Stimulated activated CD8-positive, alpha-beta memory T cell treated with anti-CD3 and anti-CD28 coated beads, Interleukin-4, amount 100 ng/mL, for 4 hours (primary cell): ENCODE data around the gene CADPS2.

Source experiments
- DNase-seq, 2 donors: peaks; one replicate each; pipeline ENCODE4 v3.0.0-alpha.2; 2020; ENCODE audit warnings: low read depth in 2 of 2, low spot score in 1 of 2

The CADPS2 gene

GRCh38 chr7:122770686-122771335, 115.4 kb downstream of the CADPS2 start:
- no peak for DNase-seq

DNA sequence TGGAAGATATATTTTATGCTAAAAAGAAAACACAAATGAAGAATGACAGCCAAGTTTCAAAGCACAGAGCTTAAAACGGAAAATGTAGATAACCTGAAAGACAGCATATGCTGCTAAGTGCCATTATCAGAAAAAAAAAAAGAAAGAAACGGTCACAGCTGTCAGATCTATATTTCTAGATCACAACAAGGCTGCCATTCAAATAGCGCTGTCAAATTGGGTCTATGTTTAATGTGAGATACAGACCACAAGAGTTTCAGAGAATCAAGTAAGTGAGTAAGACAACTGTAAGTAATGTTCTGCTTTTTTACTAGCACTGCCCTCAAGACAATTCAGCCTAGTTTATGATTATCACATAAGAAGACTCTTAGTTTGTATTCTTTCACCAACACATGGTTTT, 117.4 kb downstream of the CADPS2 start:
- DNase-seq = no peak

- no peak for DNase-seq
These were observed 118.9 kb downstream of the CADPS2 start for GRCh38 chr7:122767339-122767738.

DNA sequence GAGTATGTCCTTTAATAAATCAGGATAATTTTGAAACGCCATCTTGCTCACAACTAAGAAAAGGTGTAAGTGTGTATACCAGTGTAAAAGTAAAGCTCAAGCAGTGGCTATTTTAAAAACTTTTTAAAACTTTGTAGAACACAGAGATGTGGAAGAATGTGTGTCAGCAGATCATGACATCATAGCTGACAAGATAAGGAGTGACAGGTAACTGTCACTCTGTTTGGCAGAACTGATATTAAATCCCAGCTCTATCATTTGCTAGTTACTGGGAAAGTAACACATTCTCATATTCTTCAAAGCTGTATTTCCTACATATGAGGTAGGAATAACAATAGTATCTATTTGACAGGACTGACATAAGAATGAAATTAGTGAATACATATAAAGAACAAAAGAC, 119.7 kb downstream of the CADPS2 start:
- DNase-seq = no peak

GRCh38 chr7:122764902-122765301, 121.4 kb downstream of the CADPS2 start:
- no peak for DNase-seq

GRCh38 chr7:122764020-122764419, 122.2 kb downstream of the CADPS2 start:
- no peak for DNase-seq

DNA sequence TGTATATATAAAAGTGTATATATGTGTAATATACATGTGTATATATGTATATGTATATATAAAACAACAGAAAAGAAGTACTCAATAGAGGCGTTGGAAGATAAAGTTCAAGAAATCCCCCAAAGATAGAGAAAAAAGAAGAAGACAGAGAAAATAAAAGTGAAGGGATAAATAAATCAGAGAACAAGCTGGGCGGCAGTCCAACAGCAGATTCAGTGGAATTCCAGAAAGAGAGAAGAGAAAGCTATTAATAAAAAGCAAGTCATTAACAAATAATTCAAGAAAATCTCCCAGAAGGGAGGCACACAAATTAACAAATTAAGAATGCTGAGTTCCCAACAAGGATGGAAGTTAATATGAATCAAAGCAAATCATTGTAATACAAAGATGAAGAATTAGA, 124.2 kb downstream of the CADPS2 start:
- DNase-seq = no peak

DNA sequence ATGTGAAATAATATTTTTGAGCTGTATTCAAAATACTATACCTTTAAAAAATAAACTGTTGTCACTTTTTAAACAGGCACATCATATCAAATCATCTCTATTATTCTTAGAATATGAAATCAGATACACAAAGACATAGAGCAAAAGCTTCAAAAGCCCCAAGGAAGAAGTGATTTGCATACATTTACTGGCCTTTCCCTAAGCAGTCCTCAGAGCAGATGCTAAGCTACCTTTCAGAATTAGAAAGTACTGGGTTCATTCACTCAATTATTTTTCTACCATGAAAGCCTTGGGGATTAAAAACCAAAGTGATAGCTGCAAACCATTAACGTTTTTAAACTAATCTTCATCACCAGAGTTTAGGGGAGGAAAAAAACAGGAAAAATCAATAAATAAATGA, 127.8 kb downstream of the CADPS2 start:
- no peak for DNase-seq

GRCh38 chr7:122756860-122757259, 129.4 kb downstream of the CADPS2 start:
- no peak for DNase-seq

DNA sequence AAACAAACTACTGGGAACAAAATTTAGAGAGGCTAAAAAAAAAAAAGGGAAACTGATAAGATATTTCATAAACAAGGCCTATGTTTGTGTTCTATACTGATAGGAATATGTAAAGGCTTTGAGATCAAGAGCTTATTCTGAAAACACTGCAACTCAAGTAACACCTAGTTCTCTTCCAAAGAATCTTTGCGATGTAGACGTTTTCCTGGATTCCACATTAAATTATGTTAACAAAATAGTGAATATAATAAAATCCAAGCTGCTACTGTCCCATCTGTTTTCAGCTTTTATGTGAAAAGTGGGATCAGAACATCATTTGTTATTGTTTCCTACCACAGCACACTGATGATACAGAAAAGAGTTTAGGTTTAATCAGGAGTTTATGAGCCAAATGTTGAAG, 130.6 kb downstream of the CADPS2 start:
- DNase-seq = no peak

DNA sequence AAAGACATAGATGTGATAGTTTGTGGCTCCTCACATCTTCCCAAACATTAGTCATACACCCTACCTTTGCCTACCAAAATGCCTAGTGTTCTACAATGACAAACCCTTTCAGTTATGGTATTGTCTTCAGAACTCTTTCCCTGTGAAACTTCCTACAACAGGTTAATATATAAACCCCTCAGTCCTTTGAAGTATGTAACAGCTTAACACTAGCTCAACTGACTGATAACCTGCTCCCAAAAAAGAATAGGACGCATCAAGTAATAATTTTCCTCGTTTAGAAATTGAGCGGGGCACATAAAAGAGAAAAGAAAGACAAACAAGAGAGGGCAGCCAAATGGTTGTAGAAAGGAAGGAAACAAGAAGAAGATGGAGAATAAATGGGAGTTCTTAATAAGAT, 133.7 kb downstream of the CADPS2 start:
- DNase-seq = no peak

GRCh38 chr7:122750389-122750788, 135.9 kb downstream of the CADPS2 start:
- DNase-seq = no peak

DNA sequence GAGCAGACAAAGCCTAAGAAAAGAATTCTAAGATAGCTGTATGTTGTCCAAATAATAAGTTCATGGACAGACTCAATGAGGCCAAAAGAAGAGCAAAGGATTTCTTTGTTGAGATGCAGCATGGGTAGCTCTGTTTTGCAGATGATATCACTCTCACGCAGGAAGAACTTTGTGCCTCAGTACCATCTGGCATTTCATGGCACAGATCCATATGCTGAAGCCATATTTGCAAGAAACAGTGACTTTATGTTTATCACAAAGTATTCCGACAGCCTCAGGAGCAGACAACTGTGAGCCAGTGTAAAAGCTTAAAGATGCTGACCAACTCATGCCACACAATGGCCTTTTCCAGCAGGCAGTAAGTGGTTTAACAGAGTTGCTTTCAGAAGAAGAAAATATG, 138.1 kb downstream of the CADPS2 start:
- DNase-seq = no peak

DNA sequence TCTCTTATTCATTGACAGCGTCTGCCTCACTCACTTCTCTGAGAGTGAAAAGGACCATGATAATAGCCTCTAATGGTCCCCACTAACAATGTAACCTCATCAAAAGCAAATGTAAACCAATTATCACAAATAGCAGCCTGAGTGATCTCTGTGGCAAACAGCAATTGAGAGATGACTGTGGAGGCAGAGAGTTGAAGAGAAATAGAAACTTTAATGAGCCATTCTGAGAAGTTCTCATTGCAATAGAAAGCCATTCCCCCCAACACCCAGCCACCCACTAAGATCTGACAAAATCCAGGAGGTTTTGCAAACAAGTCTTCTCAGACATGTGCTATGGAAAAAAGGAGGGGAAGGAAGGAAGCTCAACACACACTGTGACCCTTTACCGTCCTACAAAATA, 139.3 kb downstream of the CADPS2 start:
- no peak for DNase-seq

- DNase-seq = no peak
These were observed 143.0 kb downstream of the CADPS2 start for GRCh38 chr7:122743211-122743610.

DNA sequence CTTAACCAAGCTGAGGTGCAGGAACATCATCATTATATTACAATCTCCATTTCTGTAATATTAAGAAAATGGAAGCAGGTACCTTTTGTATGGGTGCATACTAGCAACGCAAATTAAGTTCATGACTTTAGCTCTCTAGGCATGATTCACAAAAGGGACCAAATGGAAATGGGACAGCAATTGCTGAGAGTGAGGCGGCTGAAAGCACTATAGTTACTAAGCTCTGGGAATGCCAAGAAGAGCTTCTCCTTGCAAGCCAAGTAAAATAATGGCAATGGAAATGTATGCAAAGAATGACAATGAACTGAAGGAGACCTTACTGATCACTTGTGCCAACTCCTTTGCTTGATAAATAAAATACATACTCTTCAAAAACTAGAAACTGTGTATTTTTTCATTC, 147.3 kb downstream of the CADPS2 start:
- DNase-seq = no peak

GRCh38 chr7:122736183-122736582, 150.1 kb downstream of the CADPS2 start:
- DNase-seq = no peak

DNA sequence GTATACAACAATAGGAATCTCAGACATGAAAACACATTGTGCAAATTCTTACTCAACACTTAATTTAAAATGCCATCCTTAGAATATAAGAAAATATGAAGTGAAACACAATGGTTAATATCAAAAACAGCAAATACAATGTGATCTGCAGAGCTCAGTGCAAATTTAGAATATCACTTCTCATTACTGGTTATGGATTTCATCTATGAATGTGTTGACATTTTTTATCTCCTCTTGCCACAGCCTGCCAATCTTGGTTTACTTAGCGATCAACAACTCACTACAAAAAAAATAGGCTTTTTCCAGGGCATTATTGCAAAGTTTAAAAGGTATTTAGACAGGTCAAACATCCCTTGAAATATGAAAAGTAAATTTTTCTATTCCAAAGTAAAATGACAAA, 158.5 kb downstream of the CADPS2 start:
- no peak for DNase-seq

- no peak for DNase-seq
These were observed 158.9 kb downstream of the CADPS2 start for GRCh38 chr7:122727354-122727753.

- DNase-seq = no peak
These were observed 159.4 kb downstream of the CADPS2 start for GRCh38 chr7:122726881-122727280.

- DNase-seq = no peak
These were observed 161.9 kb downstream of the CADPS2 start for GRCh38 chr7:122724366-122724765.

DNA sequence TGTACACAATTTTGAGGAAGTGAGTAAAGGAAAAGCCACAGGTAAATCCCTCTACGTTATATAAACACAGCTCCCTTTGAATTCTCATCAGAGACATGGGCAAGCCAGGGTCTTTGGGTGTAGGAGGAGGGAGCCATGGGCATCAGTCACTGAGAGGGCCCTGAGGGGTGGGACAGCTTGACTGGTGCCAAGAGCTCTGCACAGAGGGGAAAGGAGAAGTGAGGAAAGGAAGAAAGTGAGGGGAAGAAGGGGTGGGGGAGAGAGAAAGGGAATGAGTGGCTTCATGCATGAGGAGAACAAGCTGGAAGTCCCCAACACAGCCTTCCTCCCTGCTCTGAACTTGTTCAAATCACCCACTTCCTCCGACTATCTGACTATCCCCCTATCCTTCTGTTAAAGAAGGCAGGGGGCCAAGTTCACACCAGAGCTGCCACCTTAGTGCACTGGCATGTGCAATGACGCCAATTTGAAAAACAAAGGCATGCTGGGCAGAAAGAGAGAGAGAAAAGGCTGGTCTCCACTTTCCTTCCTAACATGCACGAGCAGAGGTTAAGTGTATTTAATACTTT, 167.2 kb downstream of the CADPS2 start:
- DNase-seq = no peak

DNA sequence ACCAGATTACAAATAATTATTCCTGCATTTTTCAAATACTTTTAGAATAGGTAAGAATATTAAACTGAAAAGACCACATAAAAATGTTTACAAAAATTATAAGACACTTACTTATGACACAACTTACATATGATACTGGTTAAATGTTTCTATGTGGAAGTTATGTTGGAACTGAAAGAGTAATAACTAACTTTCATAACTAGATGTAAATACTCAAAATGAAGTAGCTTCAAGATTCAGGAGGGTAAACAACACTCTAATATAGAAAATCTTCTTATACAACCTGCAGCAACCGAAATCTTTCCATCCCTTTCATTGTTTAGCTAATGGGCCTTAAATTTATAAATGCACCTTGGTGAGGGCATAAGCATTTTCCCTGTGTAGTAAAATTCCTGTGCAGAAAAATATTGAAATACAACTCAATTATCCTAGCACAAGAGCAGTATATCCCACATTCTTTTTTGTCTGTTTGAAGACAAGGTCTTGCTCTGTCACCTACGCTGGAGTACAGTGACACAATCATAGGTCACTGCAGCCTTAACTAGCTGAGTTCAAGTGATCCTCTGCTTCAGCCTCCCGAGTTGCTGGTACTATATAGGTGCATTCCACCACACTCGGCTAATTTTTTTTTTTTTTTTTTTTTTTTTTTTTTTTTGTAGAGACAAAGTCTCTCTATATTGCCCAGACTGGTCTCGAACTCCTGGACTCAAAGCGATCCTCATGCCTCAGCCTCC, 168.7 kb downstream of the CADPS2 start:
- no peak for DNase-seq
